Measurements from ENCODE around the gene ERVW-1. TPM values are rescaled to one million over a fixed set of nuclear protein-coding genes. Genes with fewer than 3 reads are reported as not detected.
"Not testable (repeated sequence)": the region's sequence is repeated elsewhere in the genome, so short reads cannot be mapped to it uniquely, and the experiment has no call there.

Gene ERVW-1
- not detected for polyA plus RNA-seq (2013, experiment 1 of 2)
- polyA plus RNA-seq (2013, experiment 2 of 2): not detected

GRCh38 chr7:92477681-92478080 lies at the start of gene ERVW-1:
Gene ERVW-1 (minus strand): TSS chr7:92477946. CDS start chr7:92470381, 7,565 bp downstream.
- H3K4me3 ChIP-seq (ENCODE audit: extremely low read depth, insufficient read depth, low read length, poor library complexity, severe bottlenecking); H3K9me3 ChIP-seq (ENCODE audit: control insufficient read depth, low read length); H3K4me1 ChIP-seq (ENCODE audit: control insufficient read depth, insufficient read depth, low read length, poor library complexity, severe bottlenecking); H3K27ac ChIP-seq (ENCODE audit: low read depth, low read length, severe bottlenecking); H3K36me3 ChIP-seq (ENCODE audit: control insufficient read depth, insufficient read depth, low read length): not testable (repeated sequence)
- 92 to 98% methylated on average over 9 to 10 of the region's 11 CpGs for WGBS, 2 experiments (ENCODE audit: insufficient coverage in 2 of 2)

GRCh38 chr7:92523110-92523509 lies 45.4 kb upstream of the ERVW-1 start:
- H3K9me3 ChIP-seq (ENCODE audit: control insufficient read depth, low read length): no peaks in the 10 kb centered on the region
- no peaks in the 10 kb centered on the region for H3K36me3 ChIP-seq (ENCODE audit: control insufficient read depth, insufficient read depth, low read length)
- no peaks in the 10 kb centered on the region for H3K4me1 ChIP-seq (ENCODE audit: control insufficient read depth, insufficient read depth, low read length, poor library complexity, severe bottlenecking)
- no peak overlapping the region for H3K4me3 ChIP-seq (ENCODE audit: extremely low read depth, insufficient read depth, low read length, poor library complexity, severe bottlenecking)
- H3K27ac ChIP-seq (ENCODE audit: low read depth, low read length, severe bottlenecking): no peak overlapping the region
- 91% methylated on average over 1 of the region's 2 CpGs; no CpG with 5 or more reads in 1 of the 2 experiments for WGBS, 2 experiments (ENCODE audit: insufficient coverage in 2 of 2)

GRCh38 chr7:92520024-92520423 lies 42.3 kb upstream of the ERVW-1 start:
- H3K27ac ChIP-seq (ENCODE audit: low read depth, low read length, severe bottlenecking): no peak overlapping the region
- no CpG with 5 or more reads among the region's 1 CpG for whole genome bisulfite sequencing, 2 experiments (ENCODE audit: insufficient coverage in 2 of 2)
- H3K4me3 ChIP-seq (ENCODE audit: extremely low read depth, insufficient read depth, low read length, poor library complexity, severe bottlenecking): no peak overlapping the region
- no peaks in the 10 kb centered on the region for H3K4me1 ChIP-seq (ENCODE audit: control insufficient read depth, insufficient read depth, low read length, poor library complexity, severe bottlenecking)
- H3K36me3 ChIP-seq (ENCODE audit: control insufficient read depth, insufficient read depth, low read length): peaks cover 6% of the 10 kb centered on the region
- H3K9me3 ChIP-seq (ENCODE audit: control insufficient read depth, low read length): no peaks in the 10 kb centered on the region

- Histone ChIP-seq H3K36me3 (ENCODE audit: control insufficient read depth, insufficient read depth, low read length) (peaks cover 14% of the 10 kb centered on the region), H3K27ac (ENCODE audit: low read depth, low read length, severe bottlenecking) (no peak overlapping the region), H3K4me3 (ENCODE audit: extremely low read depth, insufficient read depth, low read length, poor library complexity, severe bottlenecking) (no peak overlapping the region), H3K4me1 (ENCODE audit: control insufficient read depth, insufficient read depth, low read length, poor library complexity, severe bottlenecking) (no peaks in the 10 kb centered on the region), H3K9me3 (ENCODE audit: control insufficient read depth, low read length) (no peaks in the 10 kb centered on the region)
- 88 to 100% methylated on average over 1 of the region's 3 CpGs for WGBS, 2 experiments (ENCODE audit: insufficient coverage in 2 of 2)
Observed at GRCh38 chr7:92517631-92518030, 39.9 kb upstream of the ERVW-1 start.

- Histone ChIP-seq H3K36me3 (ENCODE audit: control insufficient read depth, insufficient read depth, low read length) (peaks cover 14% of the 10 kb centered on the region), H3K9me3 (ENCODE audit: control insufficient read depth, low read length) (no peaks in the 10 kb centered on the region), H3K4me1 (ENCODE audit: control insufficient read depth, insufficient read depth, low read length, poor library complexity, severe bottlenecking) (no peaks in the 10 kb centered on the region), H3K4me3 (ENCODE audit: extremely low read depth, insufficient read depth, low read length, poor library complexity, severe bottlenecking) (no peak overlapping the region), H3K27ac (ENCODE audit: low read depth, low read length, severe bottlenecking) (no peak overlapping the region)
- no CpG with 5 or more reads among the region's 3 CpGs for WGBS, 2 experiments (ENCODE audit: insufficient coverage in 2 of 2)
Observed at GRCh38 chr7:92513167-92513902, 35.6 kb upstream of the ERVW-1 start.

GRCh38 chr7:92508946-92509345 lies 31.2 kb upstream of the ERVW-1 start:
- Histone ChIP-seq H3K4me1 (ENCODE audit: control insufficient read depth, insufficient read depth, low read length, poor library complexity, severe bottlenecking) (no peaks in the 10 kb centered on the region), H3K36me3 (ENCODE audit: control insufficient read depth, insufficient read depth, low read length) (peaks cover 17% of the 10 kb centered on the region), H3K9me3 (ENCODE audit: control insufficient read depth, low read length) (no peaks in the 10 kb centered on the region), H3K27ac (ENCODE audit: low read depth, low read length, severe bottlenecking) (no peak overlapping the region), H3K4me3 (ENCODE audit: extremely low read depth, insufficient read depth, low read length, poor library complexity, severe bottlenecking) (no peak overlapping the region)
- WGBS, 2 experiments (ENCODE audit: insufficient coverage in 2 of 2): no CpG with 5 or more reads among the region's 5 CpGs

GRCh38 chr7:92506363-92506762 lies 28.6 kb upstream of the ERVW-1 start:
- Histone ChIP-seq H3K4me1 (ENCODE audit: control insufficient read depth, insufficient read depth, low read length, poor library complexity, severe bottlenecking) (no peaks in the 10 kb centered on the region), H3K36me3 (ENCODE audit: control insufficient read depth, insufficient read depth, low read length) (peaks cover 14% of the 10 kb centered on the region), H3K4me3 (ENCODE audit: extremely low read depth, insufficient read depth, low read length, poor library complexity, severe bottlenecking) (no peak overlapping the region), H3K27ac (ENCODE audit: low read depth, low read length, severe bottlenecking) (no peak overlapping the region), H3K9me3 (ENCODE audit: control insufficient read depth, low read length) (no peaks in the 10 kb centered on the region)
- 83 to 100% methylated on average over 1 of the region's 2 CpGs for WGBS, 2 experiments (ENCODE audit: insufficient coverage in 2 of 2)

- Histone ChIP-seq H3K36me3 (ENCODE audit: control insufficient read depth, insufficient read depth, low read length) (peaks cover 25% of the 10 kb centered on the region), H3K9me3 (ENCODE audit: control insufficient read depth, low read length) (no peaks in the 10 kb centered on the region), H3K4me1 (ENCODE audit: control insufficient read depth, insufficient read depth, low read length, poor library complexity, severe bottlenecking) (no peaks in the 10 kb centered on the region), H3K4me3 (ENCODE audit: extremely low read depth, insufficient read depth, low read length, poor library complexity, severe bottlenecking) (no peak overlapping the region), H3K27ac (ENCODE audit: low read depth, low read length, severe bottlenecking) (no peak overlapping the region)
- WGBS, 2 experiments (ENCODE audit: insufficient coverage in 2 of 2): 83 to 94% methylated on average over 1 to 3 of the region's 3 CpGs
Observed at GRCh38 chr7:92504563-92504962, 26.8 kb upstream of the ERVW-1 start.

- H3K36me3 ChIP-seq (ENCODE audit: control insufficient read depth, insufficient read depth, low read length): peaks cover 28% of the 10 kb centered on the region
- no peaks in the 10 kb centered on the region for H3K9me3 ChIP-seq (ENCODE audit: control insufficient read depth, low read length)
- 77 to 90% methylated on average over 2 of the region's 2 CpGs for WGBS, 2 experiments (ENCODE audit: insufficient coverage in 2 of 2)
Observed at GRCh38 chr7:92503767-92504166, 26.0 kb upstream of the ERVW-1 start.

GRCh38 chr7:92498557-92498956 lies 20.8 kb upstream of the ERVW-1 start:
- Histone ChIP-seq H3K4me3 (ENCODE audit: extremely low read depth, insufficient read depth, low read length, poor library complexity, severe bottlenecking) (no peak overlapping the region), H3K27ac (ENCODE audit: low read depth, low read length, severe bottlenecking) (no peak overlapping the region), H3K9me3 (ENCODE audit: control insufficient read depth, low read length) (no peaks in the 10 kb centered on the region), H3K36me3 (ENCODE audit: control insufficient read depth, insufficient read depth, low read length) (peaks cover 36% of the 10 kb centered on the region), H3K4me1 (ENCODE audit: control insufficient read depth, insufficient read depth, low read length, poor library complexity, severe bottlenecking) (no peaks in the 10 kb centered on the region)
- no CpG with 5 or more reads among the region's 2 CpGs for WGBS, 2 experiments (ENCODE audit: insufficient coverage in 2 of 2)

More at GRCh38 chr7:92503767-92504166, 26.0 kb upstream of the ERVW-1 start:
- Histone ChIP-seq H3K4me1 (ENCODE audit: control insufficient read depth, insufficient read depth, low read length, poor library complexity, severe bottlenecking) (no peaks in the 10 kb centered on the region), H3K4me3 (ENCODE audit: extremely low read depth, insufficient read depth, low read length, poor library complexity, severe bottlenecking) (no peak overlapping the region), H3K27ac (ENCODE audit: low read depth, low read length, severe bottlenecking) (no peak overlapping the region)

GRCh38 chr7:92496876-92497275 lies 19.1 kb upstream of the ERVW-1 start:
- Histone ChIP-seq H3K36me3 (ENCODE audit: control insufficient read depth, insufficient read depth, low read length) (peaks cover 43% of the 10 kb centered on the region), H3K27ac (ENCODE audit: low read depth, low read length, severe bottlenecking) (no peak overlapping the region), H3K4me1 (ENCODE audit: control insufficient read depth, insufficient read depth, low read length, poor library complexity, severe bottlenecking) (no peaks in the 10 kb centered on the region), H3K4me3 (ENCODE audit: extremely low read depth, insufficient read depth, low read length, poor library complexity, severe bottlenecking) (no peak overlapping the region), H3K9me3 (ENCODE audit: control insufficient read depth, low read length) (no peaks in the 10 kb centered on the region)
- 100% methylated on average over 2 of the region's 2 CpGs for WGBS, 2 experiments (ENCODE audit: insufficient coverage in 2 of 2)
